K562 (cell line): Measurements from ENCODE around the gene PHOSPHO1. TPM values are rescaled to one million over a fixed set of nuclear protein-coding genes. Genes with fewer than 3 reads are reported as not detected.
"Not testable (repeated sequence)": the region's sequence is repeated elsewhere in the genome, so short reads cannot be mapped to it uniquely, and the experiment has no call there.

Experiments
- ATAC-seq: fragments of 200-7000 bp; cut with Tn5 transposase; 3 replicates; pipeline ENCODE4 v1.9.1; 2020; ENCODE audit warnings: moderate library complexity
- BruUV-seq: library from RNA; stranded (reverse); fragments of 400-500 nt; replicated peaks from 2 replicates; lab custom pipeline; 2021; lab: Mats Ljungman, UMichigan
- CTCF ChIA-PET: fragments of 300-600 bp; formaldehyde crosslinking; extraction: SDS; loops from one replicate; lab custom pipeline; 2021; ENCODE audit warnings: low intra/inter-chr PET ratio; lab: Yijun Ruan, JAX
- POLR2A ChIA-PET: fragments of 300-600, 350-650 bp; sonication (Branson Sonifier 250); formaldehyde crosslinking; extraction: SDS; loops from one replicate; lab custom pipeline; 2021; ENCODE audit warnings: antibody characterized with exemption, inconsistent platforms; lab: Yijun Ruan, JAX
- DNase-seq, 4 experiments: peaks; one replicate each; pipeline versions ENCODE4 v3.0.0 to v3.0.0-alpha.2; 2011 to 2018; ENCODE audit warnings: low spot score in 3 of 4, mixed read lengths in 3 of 4; ENCODE audit errors: extremely low read depth in 1 of 4
- FAIRE-seq: peaks from 2 replicates; lab custom pipeline; 2011; peaks lifted over from hg19 to GRCh38; lab: Jason Lieb, UNC
- H2AFZ ChIP-seq: 2 replicates; pipeline ENCODE4 v1.6.0; 2011; ENCODE audit warnings: low read depth, low read length, control low read depth, inconsistent platforms
- H3K27ac ChIP-seq: fragments of 200-600 bp; 3 replicates; pipeline ENCODE4 v1.8.0; 2011; ENCODE audit warnings: low read depth, mild to moderate bottlenecking, control low read depth, inconsistent platforms, low read length, moderate library complexity, mixed read lengths; ENCODE audit errors: extremely low read depth
- H3K27me3 ChIP-seq, 2 experiments: fragments of 300-600 bp in 1 of 2; 2 replicates in 1 of 2; 3 replicates in 1 of 2; pipeline versions ENCODE4 v1.6.0 to v1.8.0; 2011; ENCODE audit warnings: inconsistent platforms in 2 of 2, low read length in 2 of 2, mild to moderate bottlenecking in 1 of 2, mixed read lengths in 1 of 2, moderate library complexity in 1 of 2; ENCODE audit not compliant: control insufficient read depth in 2 of 2, insufficient read depth in 2 of 2
- H3K36me3 ChIP-seq: fragments of 300-600 bp; 3 replicates; pipeline ENCODE4 v1.8.0; 2011; ENCODE audit warnings: mild to moderate bottlenecking, low read length, inconsistent platforms; ENCODE audit not compliant: control insufficient read depth, insufficient read depth
- H3K4me1 ChIP-seq, 2 experiments: fragments of 200-600 bp in 1 of 2; replicated peaks in 1 of 2; 2 replicates in 1 of 2; 3 replicates in 1 of 2; pipeline versions ENCODE4 v1.5.1 to v1.8.0; 2011; ENCODE audit warnings: inconsistent platforms in 2 of 2, low read length in 2 of 2, mild to moderate bottlenecking in 1 of 2, mixed read lengths in 1 of 2, moderate library complexity in 1 of 2; ENCODE audit not compliant: control insufficient read depth in 2 of 2, insufficient read depth in 2 of 2
- H3K4me2 ChIP-seq: 2 replicates; pipeline ENCODE4 v1.6.1; 2011; ENCODE audit warnings: low read length, control low read depth, inconsistent platforms, mixed read lengths; ENCODE audit not compliant: insufficient read depth
- H3K4me3 ChIP-seq: fragments of 200-600 bp; sonication (generic), shearing (Covaris generic); 2 replicates; pipeline ENCODE4 v1.5.1; 2016; ENCODE audit warnings: control low read depth, inconsistent platforms
- H3K79me2 ChIP-seq: fragments of 200-600 bp; 3 replicates; pipeline ENCODE4 v1.8.0; 2011; ENCODE audit warnings: low read length, inconsistent platforms; ENCODE audit not compliant: control insufficient read depth, insufficient read depth
- H3K9ac ChIP-seq, 2 experiments: 2 replicates each; pipeline versions ENCODE4 v1.6.0 to v1.6.1; 2011; ENCODE audit warnings: low read depth in 2 of 2, low read length in 2 of 2, control low read depth in 1 of 2, inconsistent platforms in 1 of 2, mild to moderate bottlenecking in 1 of 2, mixed read lengths in 1 of 2; ENCODE audit not compliant: insufficient read depth in 1 of 2
- H3K9me1 ChIP-seq: one replicate; pipeline ENCODE4 v1.6.0; 2011; ENCODE audit warnings: inconsistent platforms, mild to moderate bottlenecking, low read length, moderate library complexity; ENCODE audit not compliant: control insufficient read depth, insufficient read depth
- H3K9me3 ChIP-seq: replicated peaks from 2 replicates; pipeline ENCODE4 v1.5.1; 2011; ENCODE audit warnings: low read depth, low read length, inconsistent platforms; ENCODE audit not compliant: control insufficient read depth, insufficient read depth
- H4K20me1 ChIP-seq: replicated peaks from 2 replicates; pipeline ENCODE4 v1.6.1; 2011; ENCODE audit warnings: low read length, inconsistent platforms, mixed read lengths; ENCODE audit not compliant: control insufficient read depth, insufficient read depth
- ELF1 ChIP-seq: fragments of 200-800 bp; sonication (Bioruptor generic); IDR thresholded peaks from 2 replicates; pipeline ENCODE4 v1.6.1; 2016; ENCODE audit warnings: missing genetic modification characterization, missing compliant biosample characterization
- MED1 ChIP-seq: sonication (generic); formaldehyde crosslinking; IDR thresholded peaks from 2 replicates; pipeline ENCODE4 v1.8.1; 2023; ENCODE audit warnings: missing genetic modification reagents, borderline replicate concordance
- TOE1 ChIP-seq, 2 experiments: fragments of 450-650 bp in 1 of 2; sonication (generic) in 1 of 2; formaldehyde crosslinking in 1 of 2; IDR thresholded peaks; 2 replicates each; pipeline versions ENCODE4 v1.7.1 to v1.8.0; 2016 to 2022; ENCODE audit warnings: borderline replicate concordance in 2 of 2, mild to moderate bottlenecking in 2 of 2, antibody characterized with exemption in 1 of 2, inconsistent platforms in 1 of 2, low read depth in 1 of 2, missing genetic modification reagents in 1 of 2, moderate library complexity in 1 of 2
- WGBS: fragments of 100-300 bp; shearing (Covaris generic); methylation state at CpG from one replicate; pipeline ENCODE4 v1.1.6; 2016; ENCODE audit warnings: low coverage, mixed read lengths; ENCODE audit not compliant: insufficient coverage; ENCODE audit errors: missing lambda C conversion rate; 5-methylcytosine and 5-hydroxymethylcytosine counted together
- in situ Hi-C: fragments of 300-500 bp; cut with MboI; formaldehyde crosslinking; loops from 4 replicates; pipeline ENCODE4 v1.15.0; 2018; ENCODE audit warnings: inconsistent platforms, mixed read lengths
- intact Hi-C: fragments of 100-400 bp; cut with micrococcal nuclease; formaldehyde crosslinking; loops from 2 replicates; pipeline ENCODE4 v1.14.2; 2022
- polyA plus RNA-seq, 8 experiments: library from polyadenylated mRNA; depleted of rRNA in 4 of 8; stranded (reverse) in 5 of 8; unstranded in 3 of 8; fragments of >200 nt; fragmentation: Nextera tagmentation in 2 of 8; fragmentation: Illumina TruSeq in 1 of 8; extraction: Ambion mirVana in 2 of 8; extraction: Trizol in 1 of 8; gene quantifications; 2 replicates each; pipeline versions ENCODE4 v1.2.1 to v1.2.3, GENCODE V29; 2011 to 2014; ENCODE audit warnings: inconsistent platforms in 1 of 8, missing spikeins in 1 of 8
- total RNA-seq, 7 experiments: library from RNA; depleted of rRNA in 6 of 7; stranded (reverse); fragments of >200 nt in 6 of 7; fragmentation: Illumina TruSeq in 2 of 7; extraction: Trizol in 2 of 7; gene quantifications; 2 replicates each; pipeline versions ENCODE4 v1.2.1 to v1.2.3, GENCODE V29; 2011 to 2021; ENCODE audit warnings: low replicate concordance in 1 of 7

PHOSPHO1 gene
- total and polyA plus RNA-seq, 9 of the 15 experiments (the other 6 are each of a cell fraction or from before 2014, with no cell fraction given): 0.06 to 0.07 TPM; not detected in 7

DNA sequence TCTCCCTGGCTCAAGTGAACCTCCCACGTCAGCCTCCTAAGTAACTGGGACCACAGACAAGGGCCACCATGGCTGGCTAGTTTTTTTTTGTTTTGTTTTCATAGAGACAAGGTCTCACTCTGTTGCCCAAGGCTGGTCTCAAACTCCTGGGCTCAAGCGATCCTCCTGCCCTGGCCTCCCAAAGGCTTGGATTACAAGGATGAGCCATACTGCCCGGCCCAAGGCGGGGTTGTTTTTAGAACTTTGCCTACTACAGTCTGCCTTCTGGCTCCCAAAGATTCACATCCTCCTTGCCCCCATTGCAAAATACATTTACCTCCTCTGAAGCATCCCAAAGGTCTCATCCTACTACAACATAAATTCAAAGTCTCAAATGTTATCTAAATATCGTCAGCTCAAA, 49.5 kb upstream of the PHOSPHO1 start:
- Histone ChIP-seq H3K9me1 (no peaks in the 10 kb centered on the region), H3K9ac (no peak overlapping the region), H4K20me1 (no peaks in the 10 kb centered on the region), H3K27me3 (peaks cover 7 to 42% of the 10 kb centered on the region in 2 experiments; a peak in 3 of 5 replicates), H3K27ac (no peak overlapping the region), H3K4me1 (no peaks in the 10 kb centered on the region), H3K9me3 (peaks cover 3% of the 10 kb centered on the region; the same call in 1 of the 2 replicates), H3K4me3 (no peak overlapping the region), H2AFZ (no peak overlapping the region), H3K36me3 (no peaks in the 10 kb centered on the region), H3K4me2 (no peak overlapping the region), H3K79me2 (no peaks in the 10 kb centered on the region)
- BruUV-seq: no TSS peak
- WGBS: 3% methylated on average over 5 of the region's 5 CpGs
- CTCF ChIA-PET: no interaction called here
- TF ChIP-seq ELF1 (tag): no peak
- TF ChIP-seq MED1 (CRISPR knock-in tag): no peak
- no peak for TF ChIP-seq TOE1 (IDR thresholded peaks at IDR 0.05; ENCODE audit: borderline replicate concordance)
- no peak for TF ChIP-seq TOE1 (CRISPR knock-in tag; IDR thresholded peaks at IDR 0.05; ENCODE audit: borderline replicate concordance, low read depth)
- ATAC-seq (no peak), DNase-seq (no peak), FAIRE-seq (no peak)
- POLR2A ChIA-PET: interaction anchor here (0.9 to 1.1 kb wide), 2 partner anchors 11 to 577 kb away, joined by 3 to 4 read pairs; no protein-coding TSS in a partner anchor
- intact Hi-C loops: no loop called here
- in situ Hi-C loops: no loop called here

GRCh38 chr17:49279263-49280015, 48.9 kb upstream of the PHOSPHO1 start:
- H3K9ac ChIP-seq, H3K27ac ChIP-seq, H3K9me1 ChIP-seq, DNase-seq, CTCF ChIA-PET, H3K4me1 ChIP-seq, in situ Hi-C loops, FAIRE-seq, H3K9me3 ChIP-seq, H3K4me3 ChIP-seq, BruUV-seq, intact Hi-C loops, H2AFZ ChIP-seq, H3K79me2 ChIP-seq, H4K20me1 ChIP-seq, H3K36me3 ChIP-seq, ATAC-seq, H3K4me2 ChIP-seq: not testable (repeated sequence)
- 14% methylated on average over 11 of the region's 11 CpGs for WGBS
- POLR2A ChIA-PET: interaction anchor here (0.9 to 1.1 kb wide), 2 partner anchors 12 to 577 kb away, joined by 3 to 4 read pairs; no protein-coding TSS in a partner anchor
- H3K27me3 ChIP-seq: peaks cover 10 to 48% of the 10 kb centered on the region in 2 experiments
